GM12878 (cell line): ENCODE measurements around the gene WWOX. TPM values are rescaled to one million over a fixed set of nuclear protein-coding genes. Genes with fewer than 3 reads are reported as not detected.

Experiments used
- ATAC-seq: fragments of 200-7000 bp; cut with Tn5 transposase; 3 replicates; pipeline ENCODE4 v1.9.1; 2020; ENCODE audit warnings: mild to moderate bottlenecking, moderate library complexity
- BruUV-seq: library from RNA; stranded (reverse); fragments of 400-500 nt; replicated peaks from 2 replicates; lab custom pipeline; 2021; lab: Mats Ljungman, UMichigan
- CTCF ChIA-PET: fragments of 300-600 bp; sonication (Branson Sonifier 250); formaldehyde crosslinking; extraction: SDS; loops from one replicate; lab custom pipeline; 2021; ENCODE audit warnings: inconsistent platforms; lab: Yijun Ruan, JAX
- POLR2A ChIA-PET: fragments of 350-600 bp; formaldehyde crosslinking; extraction: SDS; loops from one replicate; lab custom pipeline; 2021; ENCODE audit warnings: inconsistent platforms; lab: Charles Lee
- RAD21 ChIA-PET: fragments of 300-600 bp; sonication (Branson Sonifier 250); formaldehyde crosslinking; loops from one replicate; lab custom pipeline; 2023; ENCODE audit warnings: antibody characterized with exemption; ENCODE audit not compliant: unreplicated experiment; lab: Charles Lee
- SMC1A ChIA-PET: fragments of 300-600 bp; sonication (Branson Sonifier 250); formaldehyde crosslinking; loops from one replicate; lab custom pipeline; 2023; ENCODE audit not compliant: unreplicated experiment, uncharacterized antibody; lab: Charles Lee
- DNase-seq: peaks from one replicate; pipeline ENCODE4 v3.0.0-alpha.2; 2011; ENCODE audit warnings: low read depth, low spot score
- FAIRE-seq: peaks from 3 replicates; lab custom pipeline; 2011; peaks lifted over from hg19 to GRCh38; lab: Jason Lieb, UNC
- H2AFZ ChIP-seq: 2 replicates; pipeline ENCODE4 v1.6.0; 2011; ENCODE audit warnings: low read depth, low read length, control low read depth; ENCODE audit not compliant: control insufficient read depth
- H3K27ac ChIP-seq: 2 replicates; pipeline ENCODE4 v1.5.1; 2011; ENCODE audit warnings: control low read depth; ENCODE audit not compliant: control insufficient read depth, insufficient read depth
- H3K27me3 ChIP-seq, 2 experiments: replicated peaks in 1 of 2; 2 replicates each; pipeline versions ENCODE4 v1.6.0 to v1.6.1; 2011; ENCODE audit warnings: low read length in 1 of 2; ENCODE audit not compliant: control insufficient read depth in 2 of 2, insufficient read depth in 2 of 2
- H3K36me3 ChIP-seq, 2 experiments: 2 replicates each; pipeline ENCODE4 v1.5.1; 2011; ENCODE audit warnings: low read length in 1 of 2; ENCODE audit not compliant: control insufficient read depth in 2 of 2, insufficient read depth in 2 of 2
- H3K4me1 ChIP-seq: 2 replicates; pipeline ENCODE4 v1.6.1; 2011; ENCODE audit warnings: mild to moderate bottlenecking, low read length, moderate library complexity, mixed read lengths; ENCODE audit not compliant: control insufficient read depth, insufficient read depth
- H3K4me2 ChIP-seq: 2 replicates; pipeline ENCODE4 v1.6.0; 2011; ENCODE audit warnings: control low read depth; ENCODE audit not compliant: control insufficient read depth, insufficient read depth
- H3K4me3 ChIP-seq: fragments of 200-600 bp; sonication (generic); 2 replicates; pipeline ENCODE4 v1.5.1; 2016
- H3K79me2 ChIP-seq: 2 replicates; pipeline ENCODE4 v1.6.0; 2011; ENCODE audit warnings: low read length; ENCODE audit not compliant: control insufficient read depth, insufficient read depth
- H3K9ac ChIP-seq: 2 replicates; pipeline ENCODE4 v1.8.0; 2011; ENCODE audit warnings: low read length, control low read depth, mixed read lengths; ENCODE audit not compliant: control insufficient read depth, insufficient read depth
- H3K9me3 ChIP-seq: replicated peaks from 3 replicates; pipeline ENCODE4 v1.5.1; 2011; ENCODE audit warnings: mild to moderate bottlenecking, low read length; ENCODE audit not compliant: control insufficient read depth, insufficient read depth
- H4K20me1 ChIP-seq: 2 replicates; pipeline ENCODE4 v1.6.0; 2011; ENCODE audit not compliant: control insufficient read depth, insufficient read depth
- BRCA1 ChIP-seq: IDR thresholded peaks from 2 replicates; pipeline ENCODE4 v1.6.1; 2011; ENCODE audit warnings: low read depth, low read length, improper control_type of control experiment
- CHD1 ChIP-seq: IDR thresholded peaks from 2 replicates; pipeline ENCODE4 v1.6.1; 2012; ENCODE audit warnings: low read depth, low read length, improper control_type of control experiment
- IKZF2 ChIP-seq, 2 experiments: fragments of 450-650 bp; IDR thresholded peaks; 2 replicates each; pipeline ENCODE4 v1.6.1; 2017; ENCODE audit warnings: mild to moderate bottlenecking in 2 of 2, moderate library complexity in 2 of 2
- IRF4 ChIP-seq: IDR thresholded peaks from 2 replicates; pipeline ENCODE4 v1.6.1; 2011; ENCODE audit warnings: low read depth, low read length
- WGBS: methylation state at CpG from one replicate; pipeline ENCODE4 v1.1.6; 2016; ENCODE audit warnings: low lambda C conversion rate; ENCODE audit not compliant: insufficient replicate concordance, insufficient coverage; ENCODE audit errors: missing lambda C conversion rate; 5-methylcytosine and 5-hydroxymethylcytosine counted together
- in situ Hi-C: fragments of 300-500 bp; cut with MboI; formaldehyde crosslinking; loops from 9 replicates; pipeline ENCODE4 v1.14.3; 2018; ENCODE audit warnings: mixed read lengths
- intact Hi-C: fragments of 100-400 bp; cut with micrococcal nuclease; formaldehyde crosslinking; loops from one replicate; pipeline ENCODE4 v1.14.2; 2022; ENCODE audit not compliant: unreplicated experiment
- polyA plus RNA-seq, 11 experiments: library from polyadenylated mRNA; depleted of rRNA in 4 of 11; unstranded in 6 of 11; stranded (reverse) in 5 of 11; fragments of >200 nt; fragmentation: Nextera tagmentation in 4 of 11; fragmentation: Illumina TruSeq in 1 of 11; extraction: Ambion mirVana in 4 of 11; extraction: Trizol in 1 of 11; gene quantifications; 1 replicate in 1 of 11; 2 replicates in 10 of 11; pipeline versions ENCODE4 v1.2.1 to v1.2.3, GENCODE V29; 2011 to 2016; ENCODE audit warnings: inconsistent platforms in 2 of 11, missing spikeins in 2 of 11, low read depth in 1 of 11
- total RNA-seq, 4 experiments: library from RNA; depleted of rRNA in 3 of 4; stranded (reverse); fragments of >200 nt in 3 of 4; fragmentation: Illumina TruSeq in 1 of 4; extraction: Trizol in 1 of 4; gene quantifications; 2 replicates each; pipeline versions ENCODE4 v1.2.1 to v1.2.3, GENCODE V29; 2013 to 2021
- TF ChIP-seq, protein P1 (sequence below): fragments of 150-350 bp; IDR thresholded peaks from 2 replicates; pipeline ENCODE4 v1.6.1; 2014; ENCODE audit warnings: mild to moderate bottlenecking, low read depth, low read length
- TF ChIP-seq, protein P2 (sequence below): fragments of 450-650 bp; formaldehyde crosslinking; IDR thresholded peaks from 2 replicates; pipeline ENCODE4 v1.4.0; 2022; ENCODE audit warnings: mild to moderate bottlenecking, moderate library complexity
- TF ChIP-seq, protein P3 (sequence below): fragments of 450-650 bp; IDR thresholded peaks from 2 replicates; pipeline ENCODE4 v1.6.1; 2018; ENCODE audit warnings: borderline replicate concordance, mild to moderate bottlenecking; ENCODE audit not compliant: partially characterized antibody
- TF ChIP-seq, protein P4 (sequence below): fragments of 450-650 bp; conservative IDR thresholded peaks from 2 replicates; pipeline ENCODE4 v1.6.1; 2017; ENCODE audit warnings: mild to moderate bottlenecking, moderate library complexity
- TF ChIP-seq, protein P5 (sequence below): fragments of 450-650 bp; IDR thresholded peaks from 2 replicates; pipeline ENCODE4 v1.6.1; 2017; ENCODE audit warnings: mild to moderate bottlenecking, moderate library complexity

The WWOX gene
- total and polyA plus RNA-seq, 10 of the 15 experiments (the other 5 are each of a cell fraction or from before 2014, with no cell fraction given), result 2.8 to 24.4 (median 17.8) TPM

DNA sequence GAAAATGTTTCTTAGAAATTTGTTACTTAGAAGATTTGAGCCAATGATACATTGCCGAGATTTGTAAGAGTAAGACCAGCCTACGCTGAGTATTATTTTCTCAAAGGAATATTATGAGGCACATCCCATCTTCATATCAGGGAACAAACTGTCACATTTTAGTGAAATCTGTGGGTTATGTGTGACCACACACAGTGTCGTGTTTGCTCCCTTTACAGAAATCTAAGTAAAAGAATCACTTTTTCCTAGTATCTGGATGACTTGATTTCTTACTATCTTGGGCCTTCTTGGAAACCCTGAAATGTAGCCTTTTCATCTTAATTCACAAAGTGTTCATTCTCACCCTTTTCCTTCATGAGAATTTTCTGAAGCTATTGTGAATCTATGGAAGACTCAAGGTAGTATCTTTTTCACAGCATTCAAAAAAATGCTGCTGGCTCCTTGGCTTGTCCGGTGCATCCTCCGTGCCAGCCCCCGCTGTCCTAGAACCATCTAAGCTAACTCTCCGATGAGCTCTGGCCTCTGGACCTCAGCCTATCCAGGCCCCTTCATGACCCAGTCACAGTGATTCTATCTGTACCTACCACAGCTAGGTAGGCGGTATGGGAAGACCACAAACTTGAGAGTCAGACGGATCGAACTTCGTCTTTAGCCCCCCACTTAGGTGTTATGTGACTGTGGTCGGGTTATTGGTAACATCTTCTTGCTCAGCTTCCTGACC is 976.8 kb downstream of the WWOX start:
- Histone ChIP-seq H3K36me3 (no peaks in the 10 kb centered on the region), H4K20me1 (no peaks in the 10 kb centered on the region), H3K4me3 (no peak overlapping the region), H2AFZ (no peak overlapping the region), H3K9me3 (no peaks in the 10 kb centered on the region), H3K4me2 (no peak overlapping the region), H3K79me2 (no peaks in the 10 kb centered on the region), H3K4me1 (no peaks in the 10 kb centered on the region), H3K27me3 (no peaks in the 10 kb centered on the region), H3K9ac (no peak overlapping the region), H3K27ac (no peak overlapping the region)
- ChIA-PET RAD21 (no interaction called here), SMC1A (interaction anchor here (0.8 kb wide), 1 partner anchor 13 kb away, joined by 3 read pairs; no protein-coding TSS in a partner anchor), CTCF (no interaction called here), POLR2A (no interaction called here)
- BruUV-seq, result no TSS peak
- no peak for DNase-seq
- no peak for FAIRE-seq
- no peak for ATAC-seq
- 53% methylated on average over 12 of the region's 12 CpGs for WGBS
- intact Hi-C loops (no loop called here), in situ Hi-C loops (no loop called here)
- TF ChIP-seq IRF4, result no peak
- no peak for TF ChIP-seq IKZF2 (IDR thresholded peaks at IDR 0.05)
- TF ChIP-seq, protein P1, sequence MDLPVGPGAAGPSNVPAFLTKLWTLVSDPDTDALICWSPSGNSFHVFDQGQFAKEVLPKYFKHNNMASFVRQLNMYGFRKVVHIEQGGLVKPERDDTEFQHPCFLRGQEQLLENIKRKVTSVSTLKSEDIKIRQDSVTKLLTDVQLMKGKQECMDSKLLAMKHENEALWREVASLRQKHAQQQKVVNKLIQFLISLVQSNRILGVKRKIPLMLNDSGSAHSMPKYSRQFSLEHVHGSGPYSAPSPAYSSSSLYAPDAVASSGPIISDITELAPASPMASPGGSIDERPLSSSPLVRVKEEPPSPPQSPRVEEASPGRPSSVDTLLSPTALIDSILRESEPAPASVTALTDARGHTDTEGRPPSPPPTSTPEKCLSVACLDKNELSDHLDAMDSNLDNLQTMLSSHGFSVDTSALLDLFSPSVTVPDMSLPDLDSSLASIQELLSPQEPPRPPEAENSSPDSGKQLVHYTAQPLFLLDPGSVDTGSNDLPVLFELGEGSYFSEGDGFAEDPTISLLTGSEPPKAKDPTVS, result no peak
- no peak for TF ChIP-seq BRCA1
- TF ChIP-seq, protein P2, sequence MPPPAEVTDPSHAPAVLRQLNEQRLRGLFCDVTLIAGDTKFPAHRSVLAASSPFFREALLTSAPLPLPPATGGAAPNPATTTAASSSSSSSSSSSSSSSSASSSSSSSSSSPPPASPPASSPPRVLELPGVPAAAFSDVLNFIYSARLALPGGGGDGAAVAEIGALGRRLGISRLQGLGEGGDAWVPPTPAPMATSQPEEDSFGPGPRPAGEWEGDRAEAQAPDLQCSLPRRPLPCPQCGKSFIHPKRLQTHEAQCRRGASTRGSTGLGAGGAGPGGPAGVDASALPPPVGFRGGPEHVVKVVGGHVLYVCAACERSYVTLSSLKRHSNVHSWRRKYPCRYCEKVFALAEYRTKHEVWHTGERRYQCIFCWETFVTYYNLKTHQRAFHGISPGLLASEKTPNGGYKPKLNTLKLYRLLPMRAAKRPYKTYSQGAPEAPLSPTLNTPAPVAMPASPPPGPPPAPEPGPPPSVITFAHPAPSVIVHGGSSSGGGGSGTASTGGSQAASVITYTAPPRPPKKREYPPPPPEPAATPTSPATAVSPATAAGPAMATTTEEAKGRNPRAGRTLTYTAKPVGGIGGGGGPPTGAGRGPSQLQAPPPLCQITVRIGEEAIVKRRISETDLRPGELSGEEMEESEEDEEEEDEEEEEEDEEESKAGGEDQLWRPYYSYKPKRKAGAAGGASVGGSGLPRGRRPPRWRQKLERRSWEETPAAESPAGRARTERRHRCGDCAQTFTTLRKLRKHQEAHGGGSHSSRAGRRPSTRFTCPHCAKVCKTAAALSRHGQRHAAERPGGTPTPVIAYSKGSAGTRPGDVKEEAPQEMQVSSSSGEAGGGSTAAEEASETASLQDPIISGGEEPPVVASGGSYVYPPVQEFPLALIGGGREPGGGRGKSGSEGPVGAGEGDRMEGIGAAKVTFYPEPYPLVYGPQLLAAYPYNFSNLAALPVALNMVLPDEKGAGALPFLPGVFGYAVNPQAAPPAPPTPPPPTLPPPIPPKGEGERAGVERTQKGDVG (CRISPR knock-in tag), result no peak
- TF ChIP-seq, protein P3, sequence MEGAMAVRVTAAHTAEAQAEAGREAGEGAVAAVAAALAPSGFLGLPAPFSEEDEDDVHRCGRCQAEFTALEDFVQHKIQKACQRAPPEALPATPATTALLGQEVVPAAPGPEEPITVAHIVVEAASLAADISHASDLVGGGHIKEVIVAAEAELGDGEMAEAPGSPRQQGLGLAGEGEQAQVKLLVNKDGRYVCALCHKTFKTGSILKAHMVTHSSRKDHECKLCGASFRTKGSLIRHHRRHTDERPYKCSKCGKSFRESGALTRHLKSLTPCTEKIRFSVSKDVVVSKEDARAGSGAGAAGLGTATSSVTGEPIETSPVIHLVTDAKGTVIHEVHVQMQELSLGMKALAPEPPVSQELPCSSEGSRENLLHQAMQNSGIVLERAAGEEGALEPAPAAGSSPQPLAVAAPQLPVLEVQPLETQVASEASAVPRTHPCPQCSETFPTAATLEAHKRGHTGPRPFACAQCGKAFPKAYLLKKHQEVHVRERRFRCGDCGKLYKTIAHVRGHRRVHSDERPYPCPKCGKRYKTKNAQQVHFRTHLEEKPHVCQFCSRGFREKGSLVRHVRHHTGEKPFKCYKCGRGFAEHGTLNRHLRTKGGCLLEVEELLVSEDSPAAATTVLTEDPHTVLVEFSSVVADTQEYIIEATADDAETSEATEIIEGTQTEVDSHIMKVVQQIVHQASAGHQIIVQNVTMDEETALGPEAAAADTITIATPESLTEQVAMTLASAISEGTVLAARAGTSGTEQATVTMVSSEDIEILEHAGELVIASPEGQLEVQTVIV, result no peak
- TF ChIP-seq CHD1, result no peak
- TF ChIP-seq, protein P4, sequence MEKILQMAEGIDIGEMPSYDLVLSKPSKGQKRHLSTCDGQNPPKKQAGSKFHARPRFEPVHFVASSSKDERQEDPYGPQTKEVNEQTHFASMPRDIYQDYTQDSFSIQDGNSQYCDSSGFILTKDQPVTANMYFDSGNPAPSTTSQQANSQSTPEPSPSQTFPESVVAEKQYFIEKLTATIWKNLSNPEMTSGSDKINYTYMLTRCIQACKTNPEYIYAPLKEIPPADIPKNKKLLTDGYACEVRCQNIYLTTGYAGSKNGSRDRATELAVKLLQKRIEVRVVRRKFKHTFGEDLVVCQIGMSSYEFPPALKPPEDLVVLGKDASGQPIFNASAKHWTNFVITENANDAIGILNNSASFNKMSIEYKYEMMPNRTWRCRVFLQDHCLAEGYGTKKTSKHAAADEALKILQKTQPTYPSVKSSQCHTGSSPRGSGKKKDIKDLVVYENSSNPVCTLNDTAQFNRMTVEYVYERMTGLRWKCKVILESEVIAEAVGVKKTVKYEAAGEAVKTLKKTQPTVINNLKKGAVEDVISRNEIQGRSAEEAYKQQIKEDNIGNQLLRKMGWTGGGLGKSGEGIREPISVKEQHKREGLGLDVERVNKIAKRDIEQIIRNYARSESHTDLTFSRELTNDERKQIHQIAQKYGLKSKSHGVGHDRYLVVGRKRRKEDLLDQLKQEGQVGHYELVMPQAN, result no peak
- TF ChIP-seq, protein P5, sequence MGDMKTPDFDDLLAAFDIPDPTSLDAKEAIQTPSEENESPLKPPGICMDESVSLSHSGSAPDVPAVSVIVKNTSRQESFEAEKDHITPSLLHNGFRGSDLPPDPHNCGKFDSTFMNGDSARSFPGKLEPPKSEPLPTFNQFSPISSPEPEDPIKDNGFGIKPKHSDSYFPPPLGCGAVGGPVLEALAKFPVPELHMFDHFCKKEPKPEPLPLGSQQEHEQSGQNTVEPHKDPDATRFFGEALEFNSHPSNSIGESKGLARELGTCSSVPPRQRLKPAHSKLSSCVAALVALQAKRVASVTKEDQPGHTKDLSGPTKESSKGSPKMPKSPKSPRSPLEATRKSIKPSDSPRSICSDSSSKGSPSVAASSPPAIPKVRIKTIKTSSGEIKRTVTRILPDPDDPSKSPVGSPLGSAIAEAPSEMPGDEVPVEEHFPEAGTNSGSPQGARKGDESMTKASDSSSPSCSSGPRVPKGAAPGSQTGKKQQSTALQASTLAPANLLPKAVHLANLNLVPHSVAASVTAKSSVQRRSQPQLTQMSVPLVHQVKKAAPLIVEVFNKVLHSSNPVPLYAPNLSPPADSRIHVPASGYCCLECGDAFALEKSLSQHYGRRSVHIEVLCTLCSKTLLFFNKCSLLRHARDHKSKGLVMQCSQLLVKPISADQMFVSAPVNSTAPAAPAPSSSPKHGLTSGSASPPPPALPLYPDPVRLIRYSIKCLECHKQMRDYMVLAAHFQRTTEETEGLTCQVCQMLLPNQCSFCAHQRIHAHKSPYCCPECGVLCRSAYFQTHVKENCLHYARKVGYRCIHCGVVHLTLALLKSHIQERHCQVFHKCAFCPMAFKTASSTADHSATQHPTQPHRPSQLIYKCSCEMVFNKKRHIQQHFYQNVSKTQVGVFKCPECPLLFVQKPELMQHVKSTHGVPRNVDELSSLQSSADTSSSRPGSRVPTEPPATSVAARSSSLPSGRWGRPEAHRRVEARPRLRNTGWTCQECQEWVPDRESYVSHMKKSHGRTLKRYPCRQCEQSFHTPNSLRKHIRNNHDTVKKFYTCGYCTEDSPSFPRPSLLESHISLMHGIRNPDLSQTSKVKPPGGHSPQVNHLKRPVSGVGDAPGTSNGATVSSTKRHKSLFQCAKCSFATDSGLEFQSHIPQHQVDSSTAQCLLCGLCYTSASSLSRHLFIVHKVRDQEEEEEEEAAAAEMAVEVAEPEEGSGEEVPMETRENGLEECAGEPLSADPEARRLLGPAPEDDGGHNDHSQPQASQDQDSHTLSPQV, result no peak
